HG03066 (cell line): Measurements from ENCODE around the gene HABP4.
A peak's percentile ranks its signal among the peaks of the same experiment; 100 is the strongest.

Source experiments
- ATAC-seq: cut with Tn5 transposase; IDR thresholded peaks from one replicate; pipeline ENCODE4 v1.9.1; 2021; ENCODE audit warnings: low read depth; ENCODE audit not compliant: unreplicated experiment

The HABP4 gene

GRCh38 chr9:96467784-96468183 lies 17.8 kb downstream of the HABP4 start:
- no peak for ATAC-seq

GRCh38 chr9:96476013-96476412 lies 26.0 kb downstream of the HABP4 start:
- ATAC-seq, result no peak

GRCh38 chr9:96476591-96476990 lies 26.6 kb downstream of the HABP4 start:
- ATAC-seq, result no peak

- peak; percentile 64 for ATAC-seq
Measured at GRCh38 chr9:96478829-96479371, 28.9 kb downstream of the HABP4 start.

- ATAC-seq, result no peak
Measured at GRCh38 chr9:96480736-96481135, 30.8 kb downstream of the HABP4 start.

GRCh38 chr9:96482476-96482875 lies 32.5 kb downstream of the HABP4 start:
- ATAC-seq, result no peak

- no peak for ATAC-seq
Measured at GRCh38 chr9:96483197-96483596, 33.2 kb downstream of the HABP4 start.

GRCh38 chr9:96483733-96484390 lies 33.9 kb downstream of the HABP4 start:
- ATAC-seq, result no peak

GRCh38 chr9:96484521-96484931 lies 34.6 kb downstream of the HABP4 start:
- ATAC-seq, result peak; percentile 94

- no peak for ATAC-seq
Measured at GRCh38 chr9:96485280-96485679, 35.3 kb downstream of the HABP4 start.

- no peak for ATAC-seq
Measured at GRCh38 chr9:96486386-96487028, 36.5 kb downstream of the HABP4 start.

- no peak for ATAC-seq
Measured at GRCh38 chr9:96487029-96487396, 37.0 kb downstream of the HABP4 start.

GRCh38 chr9:96487949-96488348 lies 38.0 kb downstream of the HABP4 start:
- ATAC-seq, result no peak

- ATAC-seq, result no peak
Measured at GRCh38 chr9:96489482-96489979, 39.6 kb downstream of the HABP4 start.

GRCh38 chr9:96490534-96491078 lies 40.6 kb downstream of the HABP4 start:
- ATAC-seq, result no peak

- no peak for ATAC-seq
Measured at GRCh38 chr9:96491079-96491879, 41.3 kb downstream of the HABP4 start.

- ATAC-seq, result no peak
Measured at GRCh38 chr9:96491880-96492525, 42.0 kb downstream of the HABP4 start.

- ATAC-seq, result no peak
Measured at GRCh38 chr9:96492993-96493531, 43.1 kb downstream of the HABP4 start.

GRCh38 chr9:96493757-96494156 lies 43.8 kb downstream of the HABP4 start:
- ATAC-seq, result no peak

GRCh38 chr9:96494215-96494800 lies 44.3 kb downstream of the HABP4 start:
- no peak for ATAC-seq
